ENCODE measurements around the gene GATAD1. TPM values are rescaled to one million over a fixed set of nuclear protein-coding genes. Genes with fewer than 3 reads are reported as not detected.

GATAD1 gene
- total and polyA plus RNA-seq, 2 of the 8 experiments (the other 6 are each of a cell fraction or from before 2014, with no cell fraction given): 17.1 to 34.7 TPM

DNA sequence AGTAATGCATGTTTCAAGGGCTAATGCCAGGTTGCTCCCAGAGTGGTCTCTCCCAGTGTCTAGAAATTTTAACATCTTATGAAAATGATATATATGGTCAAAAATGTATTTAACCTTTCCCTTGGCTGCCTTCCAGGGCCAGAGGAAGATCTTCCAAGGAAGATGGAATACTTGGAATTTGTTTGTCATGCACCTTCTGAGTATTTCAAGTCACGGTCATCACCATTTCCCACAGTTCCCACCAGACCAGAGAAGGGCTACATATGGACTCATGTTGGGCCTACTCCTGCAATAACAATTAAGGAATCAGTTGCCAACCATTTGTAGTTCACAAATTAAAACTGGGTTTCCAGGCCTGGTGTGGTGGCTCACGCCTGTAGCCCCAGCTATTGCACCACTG lies 9.0 kb downstream of the GATAD1 start:
- POLR2A ChIA-PET (ENCODE audit: partially characterized antibody): interaction anchor here (3.4 kb wide), 1 partner anchor 8 kb away, joined by 21 read pairs; the partner anchor contains the start of gene GATAD1
- H3K9me3 ChIP-seq (ENCODE audit: insufficient read depth in 2 of 2, low read depth in 1 of 2, low read length in 1 of 2): no peaks in the 10 kb centered on the region
- H3K9ac ChIP-seq (replicated peaks in 1 of 4; ENCODE audit: extremely low read depth in 1 of 4, low read depth in 3 of 4, low read length in 3 of 4): no peak overlapping the region
- no peak overlapping the region for H3K18ac ChIP-seq (ENCODE audit: extremely low read depth, low read length)
- no peak overlapping the region for H3K56ac ChIP-seq (replicated peaks; ENCODE audit: insufficient read length, low read depth, low read length)
- peaks cover 5 to 67% (median 52%) of the 10 kb centered on the region in 4 experiments for H3K36me3 ChIP-seq (ENCODE audit: control insufficient read depth in 2 of 4, insufficient read depth in 4 of 4, low read length in 3 of 4)
- no peak overlapping the region for H2BK12ac ChIP-seq (ENCODE audit: low read depth, low read length)
- no peak overlapping the region for H4K91ac ChIP-seq (replicated peaks; ENCODE audit: insufficient read length, low read length)
- no peak overlapping the region for H2BK120ac ChIP-seq (replicated peaks; ENCODE audit: low read depth, low read length)
- no peak overlapping the region for H3K4me3 ChIP-seq (ENCODE audit: extremely low read depth in 1 of 4, insufficient read depth in 2 of 4, low read depth in 3 of 4, low read length in 4 of 4)
- no peak overlapping the region for H4K8ac ChIP-seq (ENCODE audit: extremely low read depth, insufficient read depth, low read length)
- no peak overlapping the region for H4K5ac ChIP-seq (ENCODE audit: insufficient read length, low read depth, low read length)
- no peak overlapping the region for H2BK5ac ChIP-seq (ENCODE audit: low read depth, low read length)
- no peak overlapping the region for H2AK5ac ChIP-seq (ENCODE audit: low read depth, low read length)
- no peak overlapping the region for H3K14ac ChIP-seq (ENCODE audit: insufficient read length)
- H3K27ac ChIP-seq (ENCODE audit: low read depth, low read length): no peak overlapping the region
- no peak for TF ChIP-seq SAP30 (IDR thresholded peaks at IDR 0.05; ENCODE audit: insufficient read depth, insufficient replicate concordance, low read length)
- TF ChIP-seq, protein P1, sequence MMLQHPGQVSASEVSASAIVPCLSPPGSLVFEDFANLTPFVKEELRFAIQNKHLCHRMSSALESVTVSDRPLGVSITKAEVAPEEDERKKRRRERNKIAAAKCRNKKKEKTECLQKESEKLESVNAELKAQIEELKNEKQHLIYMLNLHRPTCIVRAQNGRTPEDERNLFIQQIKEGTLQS (IDR thresholded peaks at IDR 0.05; ENCODE audit: insufficient read depth, low read depth, low read length): no peak
- no peak for TF ChIP-seq SP1 (IDR thresholded peaks at IDR 0.05; ENCODE audit: low read depth, low read length)
- TF ChIP-seq YY1 (IDR thresholded peaks at IDR 0.05; ENCODE audit: low read depth, low read length): no peak
- TF ChIP-seq CHD1 (IDR thresholded peaks at IDR 0.05; ENCODE audit: low read depth, low read length): no peak
- TF ChIP-seq SIX5 (IDR thresholded peaks at IDR 0.05; ENCODE audit: low read depth, low read length): no peak
- TF ChIP-seq NANOG (IDR thresholded peaks at IDR 0.05; ENCODE audit: insufficient read depth, low read depth, low read length, poor library complexity, severe bottlenecking): no peak
- TF ChIP-seq BCL11A (IDR thresholded peaks at IDR 0.05; ENCODE audit: low read depth in 2 of 2, low read length in 2 of 2): no peak
- no peak for TF ChIP-seq RFX5 (IDR thresholded peaks at IDR 0.05; ENCODE audit: borderline replicate concordance, low read depth, low read length)
- no peak for TF ChIP-seq ZNF274 (IDR thresholded peaks at IDR 0.05; ENCODE audit: borderline replicate concordance, extremely low read depth, low read length)
- TF ChIP-seq TAF7 (optimal IDR thresholded peaks at IDR 0.05; ENCODE audit: borderline replicate concordance, low read depth, low read length): no peak
- TF ChIP-seq CTBP2 (IDR thresholded peaks at IDR 0.05; ENCODE audit: borderline replicate concordance, insufficient read depth, insufficient read length, low read length): no peak
- TF ChIP-seq POLR2AphosphoS5 (IDR thresholded peaks at IDR 0.05; ENCODE audit: low read depth, low read length): no peak
- no peak for TF ChIP-seq JUND (IDR thresholded peaks at IDR 0.05; ENCODE audit: low read length)
- CTCF ChIA-PET (ENCODE audit: partially characterized antibody): interaction anchor here (3.0 kb wide), 1 partner anchor 9 kb away, joined by 15 read pairs; the partner anchor contains the start of gene GATAD1
- H3K23ac ChIP-seq (ENCODE audit: insufficient read length): no peak overlapping the region
- no peaks in the 10 kb centered on the region for H3K4me1 ChIP-seq (replicated peaks in 1 of 4; ENCODE audit: control insufficient read depth in 3 of 4, insufficient read depth in 4 of 4, low read length in 3 of 4)
- peaks cover 0 to 2% of the 10 kb centered on the region in 2 experiments; a peak in 1 of 4 replicates for H3K79me2 ChIP-seq (ENCODE audit: control insufficient read depth in 1 of 2, insufficient read depth in 2 of 2, low read length in 2 of 2)
- no peaks in the 10 kb centered on the region for H3K23me2 ChIP-seq (ENCODE audit: low read depth, low read length)
- no peak overlapping the region for H3K4ac ChIP-seq (replicated peaks; ENCODE audit: insufficient read length, low read depth, low read length)
- no peak overlapping the region for H3K4me2 ChIP-seq (ENCODE audit: insufficient read depth in 1 of 2, low read depth in 2 of 2, low read length in 2 of 2)
- FAIRE-seq: no peak
- no peak for DNase-seq (ENCODE audit: low read depth in 1 of 2, low spot score in 2 of 2)
- no peak overlapping the region for H2BK20ac ChIP-seq (ENCODE audit: low read length)
- no peak overlapping the region for H2AFZ ChIP-seq (ENCODE audit: low read length)
- no peak overlapping the region for H2BK15ac ChIP-seq (ENCODE audit: low read length)
- peaks cover 2 to 5% of the 10 kb centered on the region in 2 experiments for H4K20me1 ChIP-seq (replicated peaks in 1 of 2; ENCODE audit: control insufficient read depth in 1 of 2, insufficient read depth in 2 of 2, low read length in 2 of 2)
- H3K79me1 ChIP-seq (ENCODE audit: low read depth, low read length): no peaks in the 10 kb centered on the region
- WGBS, 2 experiments (ENCODE audit: extremely low coverage in 1 of 2, insufficient coverage in 1 of 2, insufficient read length in 1 of 2, insufficient replicate concordance in 2 of 2, low coverage in 1 of 2, low lambda C conversion rate in 2 of 2, missing lambda C conversion rate in 1 of 2): 89% methylated on average over 2 of the region's 2 CpGs; no CpG with 5 or more reads in 1 of the 2 experiments
- no peaks in the 10 kb centered on the region for H3K27me3 ChIP-seq (replicated peaks in 1 of 4; ENCODE audit: control insufficient read depth in 3 of 4, extremely low read depth in 1 of 4, insufficient read depth in 3 of 4, low read length in 3 of 4)
